AG10803 (cell line): ENCODE data around the gene HDAC8.
A peak's percentile ranks its signal among the peaks of the same experiment; 100 is the strongest.

Experiments used
- DNase-seq: peaks from one replicate; pipeline ENCODE4 v3.0.0; 2010; ENCODE audit warnings: low read depth
- H3K4me3 ChIP-seq: 2 replicates; pipeline ENCODE4 v1.5.1; 2011; ENCODE audit warnings: mild to moderate bottlenecking, low read length, control low read depth
- CTCF ChIP-seq: conservative IDR thresholded peaks from 2 replicates; pipeline ENCODE4 v1.5.1; 2011; ENCODE audit warnings: mild to moderate bottlenecking, low read length, control low read depth, inconsistent platforms

HDAC8 gene

GRCh38 chrX:72394518-72395170, 178.0 kb downstream of the HDAC8 start:
- no peak overlapping the region for H3K4me3 ChIP-seq
- peak; percentile 67 for DNase-seq
- no peak for TF ChIP-seq CTCF

- TF ChIP-seq CTCF, result no peak
- DNase-seq, result no peak
- H3K4me3 ChIP-seq, result no peak overlapping the region
Observed at GRCh38 chrX:72393836-72394517, 178.7 kb downstream of the HDAC8 start.

GRCh38 chrX:72392816-72393800, 179.5 kb downstream of the HDAC8 start:
- no peak overlapping the region for H3K4me3 ChIP-seq
- no peak for DNase-seq

DNA sequence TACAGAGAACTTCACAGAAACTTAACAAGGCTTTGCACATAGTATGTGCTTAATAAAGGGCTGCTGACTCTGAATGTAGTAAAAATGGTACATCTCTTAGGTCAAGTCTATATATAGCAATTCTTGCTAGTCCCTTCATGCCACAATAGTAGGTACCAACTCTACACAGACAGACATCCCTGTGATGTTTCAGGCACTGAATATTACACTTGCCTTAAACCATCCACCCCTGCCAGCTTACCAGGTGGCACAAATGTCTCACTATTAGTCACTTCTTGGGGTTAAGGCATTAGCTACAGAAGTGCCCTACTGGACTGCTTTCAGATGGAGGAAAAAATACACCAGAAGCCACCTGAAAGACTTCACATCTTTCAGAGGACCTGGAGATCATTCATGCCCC, 180.6 kb downstream of the HDAC8 start:
- H3K4me3 ChIP-seq, result no peak overlapping the region
- DNase-seq, result no peak
- TF ChIP-seq CTCF, result no peak

More at GRCh38 chrX:72392816-72393800, 179.5 kb downstream of the HDAC8 start:
- TF ChIP-seq CTCF, result no peak

DNA sequence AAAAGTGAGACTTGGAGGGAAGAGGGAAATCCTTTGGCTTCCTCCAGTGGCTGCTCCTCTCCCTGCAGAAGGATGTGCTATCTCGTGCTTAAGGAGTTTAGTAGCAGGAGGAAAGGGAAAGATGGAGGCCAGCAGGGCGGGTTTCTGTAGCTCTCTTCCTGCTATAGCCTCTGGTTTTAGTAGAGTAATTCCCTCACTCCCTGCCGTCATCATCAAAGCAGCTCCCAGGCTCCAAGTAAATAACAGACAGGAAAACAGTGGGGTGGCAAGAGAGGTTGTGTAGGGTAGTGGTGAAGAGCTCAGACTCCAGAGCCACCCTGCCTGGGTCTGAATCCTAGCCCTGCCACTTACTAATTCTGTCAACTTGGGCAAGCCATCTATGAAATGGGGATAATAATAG, 185.4 kb downstream of the HDAC8 start:
- no peak for DNase-seq
- no peak for TF ChIP-seq CTCF
- H3K4me3 ChIP-seq, result no peak overlapping the region

DNA sequence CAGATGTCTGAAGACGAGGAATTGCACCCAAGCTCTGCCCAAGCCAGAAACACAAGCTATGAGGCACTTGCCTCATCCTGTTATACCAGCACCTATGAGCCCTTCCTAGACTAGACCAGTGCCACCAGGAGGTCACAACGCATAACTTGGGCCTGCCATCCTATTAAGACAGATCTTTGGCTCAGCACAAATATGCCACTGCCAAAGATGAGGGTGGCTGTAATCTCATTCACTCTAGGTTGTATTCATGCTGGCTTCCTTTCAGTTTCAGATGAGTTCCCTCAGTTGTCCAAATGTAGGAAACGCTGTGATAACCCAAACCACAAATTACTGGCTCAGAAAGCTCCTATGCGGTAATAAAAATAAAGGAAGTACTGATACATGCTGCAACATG, 190.4 kb downstream of the HDAC8 start:
- DNase-seq, result no peak
- TF ChIP-seq CTCF, result no peak

More for the DNA sequence above, 190.4 kb downstream of the HDAC8 start:
- H3K4me3 ChIP-seq, result no peak overlapping the region
